Astrocyte (in vitro differentiated cells and primary cell): ENCODE measurements around the gene PCNA. TPM values are rescaled to one million over a fixed set of nuclear protein-coding genes. Genes with fewer than 3 reads are reported as not detected.

Experiments used
- DNase-seq: peaks from one replicate; pipeline ENCODE4 v3.0.0-alpha.2; 2010; ENCODE audit warnings: low read depth
- FAIRE-seq: peaks from 2 replicates; lab custom pipeline; 2011; peaks lifted over from hg19 to GRCh38; lab: Jason Lieb, UNC
- H2AFZ ChIP-seq: 2 replicates; pipeline ENCODE4 v1.6.0; 2012; ENCODE audit warnings: low read depth, low read length, inconsistent platforms
- H3K27ac ChIP-seq: 2 replicates; pipeline ENCODE4 v1.5.1; 2011; ENCODE audit warnings: low read depth, low read length, inconsistent platforms
- H3K27me3 ChIP-seq: 2 replicates; pipeline ENCODE4 v1.6.0; 2011; ENCODE audit warnings: low read length, inconsistent platforms; ENCODE audit not compliant: insufficient read depth
- H3K36me3 ChIP-seq: 2 replicates; pipeline ENCODE4 v1.5.1; 2011; ENCODE audit warnings: low read length, inconsistent platforms; ENCODE audit not compliant: insufficient read depth
- H3K4me1 ChIP-seq: 2 replicates; pipeline ENCODE4 v1.5.1; 2011; ENCODE audit warnings: low read length, inconsistent platforms; ENCODE audit not compliant: insufficient read depth
- H3K4me2 ChIP-seq: 2 replicates; pipeline ENCODE4 v1.6.0; 2012; ENCODE audit warnings: low read length, inconsistent platforms
- H3K4me3 ChIP-seq: 2 replicates; pipeline ENCODE4 v1.5.1; 2011; ENCODE audit warnings: low read depth, mild to moderate bottlenecking, low read length, inconsistent platforms; ENCODE audit not compliant: insufficient read depth
- H3K79me2 ChIP-seq: 2 replicates; pipeline ENCODE4 v1.6.0; 2012; ENCODE audit warnings: mild to moderate bottlenecking, low read length, inconsistent platforms; ENCODE audit not compliant: insufficient read depth
- H3K9ac ChIP-seq: 2 replicates; pipeline ENCODE4 v1.6.0; 2012; ENCODE audit warnings: mild to moderate bottlenecking, low read length, inconsistent platforms
- H3K9me3 ChIP-seq: 2 replicates; pipeline ENCODE4 v1.5.1; 2012; ENCODE audit warnings: low read depth, mild to moderate bottlenecking, low read length, inconsistent platforms; ENCODE audit not compliant: insufficient read depth
- H4K20me1 ChIP-seq: 2 replicates; pipeline ENCODE4 v1.6.0; 2012; ENCODE audit warnings: low read length, inconsistent platforms; ENCODE audit not compliant: insufficient read depth
- H3K27ac Mint-ChIP-seq: one replicate; pipeline ENCODE4 v1.8.0; 2021; ENCODE audit warnings: mild to moderate bottlenecking, mixed read lengths; ENCODE audit not compliant: unreplicated experiment
- H3K27me3 Mint-ChIP-seq: one replicate; pipeline ENCODE4 v1.8.0; 2021; ENCODE audit warnings: low read depth, mixed read lengths; ENCODE audit not compliant: unreplicated experiment
- H3K36me3 Mint-ChIP-seq: one replicate; pipeline ENCODE4 v1.8.0; 2021; ENCODE audit warnings: low read depth, mixed read lengths; ENCODE audit not compliant: unreplicated experiment
- H3K4me1 Mint-ChIP-seq: one replicate; pipeline ENCODE4 v1.8.0; 2021; ENCODE audit warnings: low read depth, mixed read lengths; ENCODE audit not compliant: unreplicated experiment
- H3K4me3 Mint-ChIP-seq: one replicate; pipeline ENCODE4 v1.8.0; 2021; ENCODE audit warnings: mild to moderate bottlenecking, moderate library complexity, mixed read lengths; ENCODE audit not compliant: unreplicated experiment
- H3K9me3 Mint-ChIP-seq: one replicate; pipeline ENCODE4 v1.8.0; 2021; ENCODE audit warnings: mild to moderate bottlenecking, mixed read lengths; ENCODE audit not compliant: unreplicated experiment
- EZH2 ChIP-seq: IDR thresholded peaks from 2 replicates; pipeline ENCODE4 v1.6.1; 2012; ENCODE audit warnings: mild to moderate bottlenecking, low read length, inconsistent platforms; ENCODE audit not compliant: insufficient read depth
- total RNA-seq: library from RNA; stranded (reverse); gene quantifications from 2 replicates; pipeline ENCODE4 v1.2.1, GENCODE V29; 2021
- TF ChIP-seq, protein P1 (sequence below): IDR thresholded peaks from 2 replicates; pipeline ENCODE4 v1.5.1; 2011; ENCODE audit warnings: low read depth, mild to moderate bottlenecking, inconsistent platforms, low read length, moderate library complexity; ENCODE audit not compliant: insufficient read depth

Gene PCNA
- total RNA-seq, 1 donor from 2014 or later, result 77.6 TPM

DNA sequence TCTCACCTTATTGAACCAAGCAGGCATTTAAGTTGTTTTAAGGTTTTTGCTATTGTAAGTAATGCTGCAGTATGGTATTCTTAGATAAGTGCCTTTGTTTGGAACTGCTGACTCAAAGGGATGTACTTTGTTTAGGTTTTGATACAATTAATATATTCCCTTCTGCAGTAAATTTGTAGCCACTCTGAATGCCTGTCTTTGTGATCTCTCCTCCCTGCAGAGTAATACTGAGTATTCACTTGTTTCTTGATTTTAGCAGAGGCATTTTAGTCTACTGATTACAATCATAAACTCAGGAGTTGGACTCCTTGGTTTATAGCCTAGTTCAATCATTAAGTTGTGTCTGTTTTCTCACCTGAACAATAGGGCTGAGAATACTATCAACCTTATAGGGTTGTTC, 20.4 kb upstream of the PCNA start:
- Mint-ChIP-seq H3K27ac (no peak overlapping the region), H3K36me3 (peaks cover 3% of the 10 kb centered on the region), H3K27me3 (no peaks in the 10 kb centered on the region), H3K4me1 (peaks cover 27% of the 10 kb centered on the region), H3K4me3 (no peak overlapping the region), H3K9me3 (no peaks in the 10 kb centered on the region)
- peaks cover 59% of the 10 kb centered on the region for H4K20me1 ChIP-seq
- no peak overlapping the region for H3K9ac ChIP-seq
- no peaks in the 10 kb centered on the region for H3K36me3 ChIP-seq
- FAIRE-seq (no peak), DNase-seq (no peak)
- H3K79me2 ChIP-seq, result peaks cover 58% of the 10 kb centered on the region
- H3K4me1 ChIP-seq, result peaks cover 3% of the 10 kb centered on the region
- no peak for TF ChIP-seq EZH2
- TF ChIP-seq, protein P1, sequence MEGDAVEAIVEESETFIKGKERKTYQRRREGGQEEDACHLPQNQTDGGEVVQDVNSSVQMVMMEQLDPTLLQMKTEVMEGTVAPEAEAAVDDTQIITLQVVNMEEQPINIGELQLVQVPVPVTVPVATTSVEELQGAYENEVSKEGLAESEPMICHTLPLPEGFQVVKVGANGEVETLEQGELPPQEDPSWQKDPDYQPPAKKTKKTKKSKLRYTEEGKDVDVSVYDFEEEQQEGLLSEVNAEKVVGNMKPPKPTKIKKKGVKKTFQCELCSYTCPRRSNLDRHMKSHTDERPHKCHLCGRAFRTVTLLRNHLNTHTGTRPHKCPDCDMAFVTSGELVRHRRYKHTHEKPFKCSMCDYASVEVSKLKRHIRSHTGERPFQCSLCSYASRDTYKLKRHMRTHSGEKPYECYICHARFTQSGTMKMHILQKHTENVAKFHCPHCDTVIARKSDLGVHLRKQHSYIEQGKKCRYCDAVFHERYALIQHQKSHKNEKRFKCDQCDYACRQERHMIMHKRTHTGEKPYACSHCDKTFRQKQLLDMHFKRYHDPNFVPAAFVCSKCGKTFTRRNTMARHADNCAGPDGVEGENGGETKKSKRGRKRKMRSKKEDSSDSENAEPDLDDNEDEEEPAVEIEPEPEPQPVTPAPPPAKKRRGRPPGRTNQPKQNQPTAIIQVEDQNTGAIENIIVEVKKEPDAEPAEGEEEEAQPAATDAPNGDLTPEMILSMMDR, result no peak
- no peaks in the 10 kb centered on the region for H3K27me3 ChIP-seq
- no peak overlapping the region for H3K4me2 ChIP-seq
- no peak overlapping the region for H3K4me3 ChIP-seq
- no peak overlapping the region for H3K27ac ChIP-seq
- no peaks in the 10 kb centered on the region for H3K9me3 ChIP-seq
- no peak overlapping the region for H2AFZ ChIP-seq

DNA sequence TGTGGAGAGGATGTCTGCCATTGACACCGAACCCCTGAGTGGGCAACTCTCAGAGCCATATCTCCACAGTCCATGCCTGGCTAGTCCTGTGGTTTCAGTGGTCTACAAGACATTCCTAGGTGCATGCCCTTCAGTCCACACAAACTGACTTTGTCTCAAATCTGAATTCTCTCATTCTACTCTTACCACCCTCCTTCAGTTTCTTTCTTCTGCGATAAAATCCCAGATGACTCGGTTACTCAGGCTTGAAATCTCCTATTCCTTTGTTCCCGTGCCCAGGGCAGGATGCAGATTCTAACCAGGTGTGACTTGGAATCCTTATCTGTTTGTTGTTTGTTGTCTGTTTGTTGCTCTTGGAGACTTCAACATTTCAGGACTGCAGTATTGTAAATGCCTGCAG, 16.3 kb upstream of the PCNA start:
- TF ChIP-seq EZH2, result no peak
- TF ChIP-seq, protein P1, result no peak
- no peak for FAIRE-seq
- Histone ChIP-seq H3K79me2 (peaks cover 72% of the 10 kb centered on the region), H3K27ac (no peak overlapping the region), H3K9me3 (no peaks in the 10 kb centered on the region), H4K20me1 (peaks cover 52% of the 10 kb centered on the region), H3K4me1 (peaks cover 3% of the 10 kb centered on the region), H3K27me3 (no peaks in the 10 kb centered on the region), H3K4me3 (no peak overlapping the region), H3K9ac (no peak overlapping the region), H3K4me2 (peak overlapping the region; percentile 23), H3K36me3 (no peaks in the 10 kb centered on the region), H2AFZ (no peak overlapping the region)
- no peaks in the 10 kb centered on the region for H3K9me3 Mint-ChIP-seq
- H3K27ac Mint-ChIP-seq, result peak overlapping the region; percentile 82
- no peak overlapping the region for H3K4me3 Mint-ChIP-seq
- no peaks in the 10 kb centered on the region for H3K27me3 Mint-ChIP-seq
- peaks cover 4% of the 10 kb centered on the region for H3K36me3 Mint-ChIP-seq
- H3K4me1 Mint-ChIP-seq, result peaks cover 20% of the 10 kb centered on the region
- peak; percentile 19 for DNase-seq

DNA sequence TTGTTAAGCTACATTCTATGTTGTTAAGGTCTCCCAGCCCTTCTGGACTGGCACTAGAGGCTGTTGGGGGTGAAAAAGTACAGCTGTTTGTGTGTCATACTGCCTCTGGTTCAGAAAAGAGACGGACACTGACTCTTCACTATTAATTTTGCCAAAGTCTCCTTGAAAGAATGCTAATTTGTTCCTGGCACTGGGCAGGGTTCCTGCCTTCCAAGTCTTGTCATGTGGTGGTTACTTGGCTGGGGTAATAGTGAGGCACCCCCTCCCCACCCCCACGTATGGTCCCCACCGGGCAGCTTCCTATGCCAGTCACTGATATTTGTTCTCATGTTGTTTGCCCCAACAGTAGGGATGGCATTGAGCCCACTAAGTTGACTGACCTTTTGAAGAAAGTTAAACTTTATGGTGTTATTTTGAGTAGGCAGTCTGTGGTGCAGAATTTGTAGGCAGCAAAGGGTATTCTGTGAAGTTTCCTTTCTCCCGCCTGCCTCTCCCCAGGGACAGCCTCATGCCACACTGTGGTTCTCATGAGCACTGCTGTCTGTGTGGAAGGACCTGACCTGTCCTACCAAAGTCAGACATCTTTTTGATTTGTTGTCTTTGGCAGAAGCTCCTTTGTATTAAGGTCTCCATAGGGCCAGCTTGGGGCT, 15.7 kb upstream of the PCNA start:
- Histone ChIP-seq H4K20me1 (peaks cover 47% of the 10 kb centered on the region), H3K36me3 (no peaks in the 10 kb centered on the region), H2AFZ (no peak overlapping the region), H3K4me3 (no peak overlapping the region), H3K9me3 (no peaks in the 10 kb centered on the region), H3K9ac (no peak overlapping the region), H3K27ac (no peak overlapping the region), H3K4me2 (peak overlapping the region; percentile 23), H3K27me3 (no peaks in the 10 kb centered on the region), H3K79me2 (peaks cover 71% of the 10 kb centered on the region), H3K4me1 (peaks cover 3% of the 10 kb centered on the region)
- Mint-ChIP-seq H3K9me3 (no peaks in the 10 kb centered on the region), H3K27ac (peak overlapping the region; percentile 82), H3K36me3 (peaks cover 4% of the 10 kb centered on the region), H3K4me1 (peaks cover 19% of the 10 kb centered on the region), H3K4me3 (no peak overlapping the region), H3K27me3 (no peaks in the 10 kb centered on the region)
- DNase-seq, result no peak
- TF ChIP-seq EZH2, result no peak
- TF ChIP-seq, protein P1, result no peak
- no peak for FAIRE-seq
